ENCODE measurements around the gene CTF1. TPM values are rescaled to one million over a fixed set of nuclear protein-coding genes. Genes with fewer than 3 reads are reported as not detected.
"Not testable (repeated sequence)": the region's sequence is repeated elsewhere in the genome, so short reads cannot be mapped to it uniquely, and the experiment has no call there.

The CTF1 gene
- total RNA-seq, 1 experiment from 2014 or later = 2.1 TPM

- DNase-seq (ENCODE audit: low spot score) = no peak
- in situ Hi-C loops (cut with HindIII; ENCODE audit: low sequenced_read_pairs) = loop anchor here (5.0 kb wide), 1 partner anchor 103 kb away; no protein-coding TSS in a partner anchor
Measured at GRCh38 chr16:30885196-30885595, 11.2 kb upstream of the CTF1 start.

GRCh38 chr16:30886145-30886544 is 10.3 kb upstream of the CTF1 start:
- DNase-seq (ENCODE audit: low spot score) = no peak
- in situ Hi-C loops (cut with HindIII; ENCODE audit: low sequenced_read_pairs) = loop anchor here (5.0 kb wide), 1 partner anchor 104 kb away; no protein-coding TSS in a partner anchor

GRCh38 chr16:30887927-30888326 is 8.5 kb upstream of the CTF1 start:
- DNase-seq (ENCODE audit: low spot score) = peak; percentile 64
- in situ Hi-C loops (cut with HindIII; ENCODE audit: low sequenced_read_pairs) = loop anchor here (5.0 kb wide), 1 partner anchor 106 kb away; no protein-coding TSS in a partner anchor

GRCh38 chr16:30888856-30889499 is 7.4 kb upstream of the CTF1 start:
- in situ Hi-C loops (cut with HindIII; ENCODE audit: low sequenced_read_pairs) = loop anchor here (5.0 kb wide), 1 partner anchor 107 kb away; no protein-coding TSS in a partner anchor
- DNase-seq (ENCODE audit: low spot score) = peak; percentile 36

GRCh38 chr16:30889721-30890120 is 6.7 kb upstream of the CTF1 start:
- no peak for DNase-seq (ENCODE audit: low spot score)
- in situ Hi-C loops (cut with HindIII; ENCODE audit: low sequenced_read_pairs) = loop anchor here (5.0 kb wide), 1 partner anchor 107 kb away; no protein-coding TSS in a partner anchor

GRCh38 chr16:30891043-30891823 is 5.2 kb upstream of the CTF1 start:
- in situ Hi-C loops (cut with HindIII; ENCODE audit: low sequenced_read_pairs); DNase-seq (ENCODE audit: low spot score): not testable (repeated sequence)

GRCh38 chr16:30892670-30893416 is 3.6 kb upstream of the CTF1 start:
- no peak for DNase-seq (ENCODE audit: low spot score)
- in situ Hi-C loops (cut with HindIII; ENCODE audit: low sequenced_read_pairs) = no loop called here

GRCh38 chr16:30893417-30893743 is 3.0 kb upstream of the CTF1 start:
- in situ Hi-C loops (cut with HindIII; ENCODE audit: low sequenced_read_pairs) = no loop called here
- peak; percentile 11 for DNase-seq (ENCODE audit: low spot score)

GRCh38 chr16:30893744-30894539 is 2.5 kb upstream of the CTF1 start, which contains the start of gene BCL7C:
Gene BCL7C, minus strand, starts transcription at chr16:30894077. Its CDS starts 133 bp downstream, at chr16:30893944.
- in situ Hi-C loops (cut with HindIII; ENCODE audit: low sequenced_read_pairs) = no loop called here
- DNase-seq (ENCODE audit: low spot score) = peak; percentile 82

GRCh38 chr16:30894540-30895368 is 1.7 kb upstream of the CTF1 start:
- peak; percentile 57 for DNase-seq (ENCODE audit: low spot score)
- in situ Hi-C loops (cut with HindIII; ENCODE audit: low sequenced_read_pairs) = no loop called here

- no peak for DNase-seq (ENCODE audit: low spot score)
- in situ Hi-C loops (cut with HindIII; ENCODE audit: low sequenced_read_pairs) = no loop called here
Measured at GRCh38 chr16:30895627-30896260, 670 bp upstream of the CTF1 start.

- in situ Hi-C loops (cut with HindIII; ENCODE audit: low sequenced_read_pairs) = no loop called here
- peak; percentile 91 for DNase-seq (ENCODE audit: low spot score)
Measured at GRCh38 chr16:30896889-30897733, 697 bp downstream of the CTF1 start.

GRCh38 chr16:30899794-30900193 is 3.4 kb downstream of the CTF1 start:
- no peak for DNase-seq (ENCODE audit: low spot score)
- in situ Hi-C loops (cut with HindIII; ENCODE audit: low sequenced_read_pairs) = loop anchor here (10.0 kb wide), 1 partner anchor 145 kb away; no protein-coding TSS in a partner anchor

GRCh38 chr16:30900588-30900987 is 4.2 kb downstream of the CTF1 start:
- in situ Hi-C loops (cut with HindIII; ENCODE audit: low sequenced_read_pairs) = loop anchor here (10.0 kb wide), 1 partner anchor 146 kb away; no protein-coding TSS in a partner anchor
- no peak for DNase-seq (ENCODE audit: low spot score)

- in situ Hi-C loops (cut with HindIII; ENCODE audit: low sequenced_read_pairs) = loop anchor here (10.0 kb wide), 1 partner anchor 147 kb away; no protein-coding TSS in a partner anchor
- DNase-seq (ENCODE audit: low spot score) = peak; percentile 19
Measured at GRCh38 chr16:30901201-30902028, 5.0 kb downstream of the CTF1 start.
